Measurements from ENCODE around the gene SLC35A3.

The SLC35A3 gene

DNA sequence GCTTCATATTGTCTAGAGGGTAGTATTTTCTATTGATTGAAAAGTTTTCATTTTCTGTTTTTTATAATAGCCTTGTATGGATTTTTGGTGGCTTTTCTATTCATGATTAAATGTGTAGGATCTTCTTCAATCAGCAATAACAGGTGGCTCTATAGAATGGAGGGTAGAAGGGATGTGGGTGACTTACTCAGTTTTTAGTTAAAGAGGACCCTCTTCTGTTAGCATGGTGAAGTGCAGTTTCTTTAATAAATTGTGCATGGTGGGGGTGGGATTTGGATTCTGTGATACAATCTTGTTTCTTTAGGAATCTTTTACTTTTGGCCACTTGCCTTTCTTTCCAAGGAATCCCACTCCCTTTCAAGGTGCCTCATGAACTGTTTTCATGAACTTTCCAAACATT lies 64.7 kb downstream of the SLC35A3 start:
- no peak overlapping the region for H3K4me3 ChIP-seq (ENCODE audit: low read depth, low read length)
- TF ChIP-seq, protein P1, sequence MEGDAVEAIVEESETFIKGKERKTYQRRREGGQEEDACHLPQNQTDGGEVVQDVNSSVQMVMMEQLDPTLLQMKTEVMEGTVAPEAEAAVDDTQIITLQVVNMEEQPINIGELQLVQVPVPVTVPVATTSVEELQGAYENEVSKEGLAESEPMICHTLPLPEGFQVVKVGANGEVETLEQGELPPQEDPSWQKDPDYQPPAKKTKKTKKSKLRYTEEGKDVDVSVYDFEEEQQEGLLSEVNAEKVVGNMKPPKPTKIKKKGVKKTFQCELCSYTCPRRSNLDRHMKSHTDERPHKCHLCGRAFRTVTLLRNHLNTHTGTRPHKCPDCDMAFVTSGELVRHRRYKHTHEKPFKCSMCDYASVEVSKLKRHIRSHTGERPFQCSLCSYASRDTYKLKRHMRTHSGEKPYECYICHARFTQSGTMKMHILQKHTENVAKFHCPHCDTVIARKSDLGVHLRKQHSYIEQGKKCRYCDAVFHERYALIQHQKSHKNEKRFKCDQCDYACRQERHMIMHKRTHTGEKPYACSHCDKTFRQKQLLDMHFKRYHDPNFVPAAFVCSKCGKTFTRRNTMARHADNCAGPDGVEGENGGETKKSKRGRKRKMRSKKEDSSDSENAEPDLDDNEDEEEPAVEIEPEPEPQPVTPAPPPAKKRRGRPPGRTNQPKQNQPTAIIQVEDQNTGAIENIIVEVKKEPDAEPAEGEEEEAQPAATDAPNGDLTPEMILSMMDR (IDR thresholded peaks at IDR 0.05): no peak
- H3K27me3 ChIP-seq (ENCODE audit: control insufficient read depth, insufficient read depth, low read length): no peaks in the 10 kb centered on the region
- no peaks in the 10 kb centered on the region for H3K79me2 ChIP-seq
- no peak overlapping the region for H3K27ac ChIP-seq
- H3K9me3 ChIP-seq (ENCODE audit: control insufficient read depth, low read length): no peaks in the 10 kb centered on the region
- no peaks in the 10 kb centered on the region for H3K4me1 ChIP-seq
- H3K36me3 ChIP-seq (ENCODE audit: control insufficient read depth, insufficient read depth, low read length): no peaks in the 10 kb centered on the region
- H3K9ac ChIP-seq: no peak overlapping the region
- H3K4me2 ChIP-seq (ENCODE audit: low read length): no peak overlapping the region
- H2AFZ ChIP-seq: no peak overlapping the region

DNA sequence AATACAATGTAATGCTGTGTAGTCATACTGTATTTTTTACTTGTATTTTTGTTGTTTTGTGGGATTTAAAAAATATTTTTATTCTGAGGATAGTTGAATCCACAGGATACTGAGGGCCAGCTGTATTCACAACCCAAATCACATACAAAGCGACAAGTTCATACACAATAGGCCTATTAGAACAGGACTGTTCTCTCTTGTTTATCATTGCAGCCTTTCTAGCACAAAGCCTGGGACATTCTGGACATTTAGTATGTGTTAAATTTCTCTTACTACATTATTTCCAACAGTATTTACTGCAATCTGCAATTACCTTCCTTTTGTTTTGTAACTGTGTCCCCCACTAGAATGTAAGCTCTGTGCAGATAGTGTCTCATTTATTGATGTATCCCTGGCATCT lies 65.4 kb downstream of the SLC35A3 start:
- Histone ChIP-seq H3K4me2 (ENCODE audit: low read length) (no peak overlapping the region), H3K9ac (no peak overlapping the region), H3K27me3 (ENCODE audit: control insufficient read depth, insufficient read depth, low read length) (no peaks in the 10 kb centered on the region), H3K9me3 (ENCODE audit: control insufficient read depth, low read length) (no peaks in the 10 kb centered on the region), H3K27ac (no peak overlapping the region), H2AFZ (no peak overlapping the region), H3K4me1 (no peaks in the 10 kb centered on the region), H3K4me3 (ENCODE audit: low read depth, low read length) (peak overlapping the region; percentile 23), H3K79me2 (peaks cover 4% of the 10 kb centered on the region), H3K36me3 (ENCODE audit: control insufficient read depth, insufficient read depth, low read length) (no peaks in the 10 kb centered on the region)
- TF ChIP-seq, protein P1 (IDR thresholded peaks at IDR 0.05): no peak

DNA sequence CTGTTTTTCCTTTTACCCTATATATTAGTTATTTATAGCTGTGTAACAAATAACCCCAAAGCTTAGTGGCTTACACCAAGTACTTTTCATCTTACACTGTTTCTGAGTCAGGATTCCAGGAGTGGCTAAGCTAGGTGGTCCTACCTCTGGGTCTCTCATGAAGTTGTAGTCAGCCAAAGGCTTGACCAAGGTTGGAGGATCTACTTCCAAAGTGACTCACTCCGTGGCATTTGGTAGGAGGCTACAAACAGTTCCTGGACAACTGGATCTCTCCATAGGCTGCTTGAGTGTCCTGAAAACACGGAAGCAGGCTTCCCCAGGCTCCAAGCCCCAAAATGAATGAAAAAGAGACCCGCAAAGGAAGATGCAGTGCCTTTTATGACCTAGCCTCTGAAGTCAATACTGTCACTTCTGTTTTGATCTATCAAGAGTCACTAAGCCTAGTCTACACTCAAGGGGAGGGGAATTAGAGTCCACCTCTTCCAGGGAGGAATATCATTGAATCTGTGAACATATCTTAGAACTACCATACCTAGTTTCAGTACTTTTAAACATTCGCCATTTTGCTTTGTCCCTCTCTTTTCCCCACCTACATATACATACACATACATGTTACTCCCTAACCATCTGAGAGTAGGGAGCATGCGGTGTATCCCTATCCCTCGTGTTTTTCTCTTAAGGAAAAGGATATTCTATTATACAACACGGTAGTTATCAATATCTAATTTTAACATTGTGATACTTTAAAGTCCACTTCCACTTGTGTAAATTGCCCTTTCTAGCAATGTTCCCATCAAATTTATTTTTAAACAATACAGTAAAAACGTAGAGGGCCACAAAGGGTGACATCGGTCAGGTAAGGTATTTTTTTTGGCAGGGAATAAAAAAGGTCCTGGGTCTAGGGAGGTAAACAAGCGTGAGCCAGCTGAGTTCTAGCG lies 67.2 kb downstream of the SLC35A3 start:
- peaks cover 14% of the 10 kb centered on the region for H3K79me2 ChIP-seq
- peak overlapping the region; percentile 74 for H2AFZ ChIP-seq
- H3K4me3 ChIP-seq (ENCODE audit: low read depth, low read length): peak overlapping the region; percentile 95
- peak overlapping the region; percentile 72 for H3K4me2 ChIP-seq (ENCODE audit: low read length)
- H3K4me1 ChIP-seq: no peaks in the 10 kb centered on the region
- H3K27me3 ChIP-seq (ENCODE audit: control insufficient read depth, insufficient read depth, low read length): no peaks in the 10 kb centered on the region
- no peaks in the 10 kb centered on the region for H3K9me3 ChIP-seq (ENCODE audit: control insufficient read depth, low read length)
- TF ChIP-seq, protein P1 (IDR thresholded peaks at IDR 0.05): no peak
- peak overlapping the region; percentile 99 for H3K27ac ChIP-seq
- H3K9ac ChIP-seq: peak overlapping the region; percentile 12
- no peaks in the 10 kb centered on the region for H3K36me3 ChIP-seq (ENCODE audit: control insufficient read depth, insufficient read depth, low read length)

DNA sequence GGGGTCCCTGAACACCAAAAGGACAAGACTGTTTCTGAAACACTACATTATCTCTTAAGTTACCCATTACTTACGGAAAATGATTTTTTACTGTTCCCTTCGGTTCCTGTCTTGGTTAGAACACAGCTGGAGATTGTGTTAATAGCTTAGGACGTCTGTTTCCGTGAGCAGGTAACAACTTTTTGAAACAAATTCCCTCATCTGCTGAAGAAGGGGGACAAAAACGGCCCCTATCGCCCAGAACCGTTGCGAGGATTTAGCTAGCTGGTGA lies 67.8 kb downstream of the SLC35A3 start:
- peaks cover 14% of the 10 kb centered on the region for H3K79me2 ChIP-seq
- H3K27me3 ChIP-seq (ENCODE audit: control insufficient read depth, insufficient read depth, low read length): no peaks in the 10 kb centered on the region
- H3K4me3 ChIP-seq (ENCODE audit: low read depth, low read length): peak overlapping the region; percentile 95
- no peaks in the 10 kb centered on the region for H3K9me3 ChIP-seq (ENCODE audit: control insufficient read depth, low read length)
- peak overlapping the region; percentile 99 for H3K27ac ChIP-seq
- TF ChIP-seq, protein P1 (IDR thresholded peaks at IDR 0.05): no peak
- peak overlapping the region; percentile 74 for H2AFZ ChIP-seq
- no peaks in the 10 kb centered on the region for H3K4me1 ChIP-seq
- H3K4me2 ChIP-seq (ENCODE audit: low read length): peak overlapping the region; percentile 72
- H3K36me3 ChIP-seq (ENCODE audit: control insufficient read depth, insufficient read depth, low read length): no peaks in the 10 kb centered on the region
- H3K9ac ChIP-seq: peak overlapping the region; percentile 12

Data from parathyroid adenoma (tissue), 2 donors.